ENCODE measurements around the gene NAV3.

Gene NAV3

DNA sequence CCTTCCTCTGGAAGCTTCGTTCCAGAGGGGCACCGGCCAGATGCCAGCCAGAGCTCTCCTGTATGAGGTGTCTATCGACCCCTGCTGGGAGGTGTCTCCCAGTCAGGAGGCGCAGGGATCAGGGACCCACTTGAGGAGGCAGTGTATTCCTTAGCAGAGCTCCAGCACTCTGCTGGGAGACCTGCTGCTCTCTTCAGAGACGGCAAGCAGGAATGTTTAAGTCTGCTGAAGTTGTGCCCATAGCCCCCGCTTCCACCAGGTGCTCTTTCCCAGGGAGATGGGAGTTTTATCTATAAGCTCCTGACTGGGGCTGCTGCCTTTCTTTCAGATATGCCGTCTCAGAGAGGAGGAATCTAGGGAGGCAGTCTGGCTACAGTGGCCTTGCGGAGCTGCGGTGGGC, 22.2 kb upstream of the NAV3 start:
- Histone ChIP-seq H3K27me3 (ENCODE audit: insufficient read depth, poor library complexity, severe bottlenecking) (no peaks in the 10 kb centered on the region), H3K27ac (replicated peaks) (no peak overlapping the region), H3K4me3 (replicated peaks; ENCODE audit: insufficient read depth, low read length) (no peak overlapping the region)
- no peak for DNase-seq (ENCODE audit: low read depth in 1 of 2, low spot score in 1 of 2)
- TF ChIP-seq, protein P1, sequence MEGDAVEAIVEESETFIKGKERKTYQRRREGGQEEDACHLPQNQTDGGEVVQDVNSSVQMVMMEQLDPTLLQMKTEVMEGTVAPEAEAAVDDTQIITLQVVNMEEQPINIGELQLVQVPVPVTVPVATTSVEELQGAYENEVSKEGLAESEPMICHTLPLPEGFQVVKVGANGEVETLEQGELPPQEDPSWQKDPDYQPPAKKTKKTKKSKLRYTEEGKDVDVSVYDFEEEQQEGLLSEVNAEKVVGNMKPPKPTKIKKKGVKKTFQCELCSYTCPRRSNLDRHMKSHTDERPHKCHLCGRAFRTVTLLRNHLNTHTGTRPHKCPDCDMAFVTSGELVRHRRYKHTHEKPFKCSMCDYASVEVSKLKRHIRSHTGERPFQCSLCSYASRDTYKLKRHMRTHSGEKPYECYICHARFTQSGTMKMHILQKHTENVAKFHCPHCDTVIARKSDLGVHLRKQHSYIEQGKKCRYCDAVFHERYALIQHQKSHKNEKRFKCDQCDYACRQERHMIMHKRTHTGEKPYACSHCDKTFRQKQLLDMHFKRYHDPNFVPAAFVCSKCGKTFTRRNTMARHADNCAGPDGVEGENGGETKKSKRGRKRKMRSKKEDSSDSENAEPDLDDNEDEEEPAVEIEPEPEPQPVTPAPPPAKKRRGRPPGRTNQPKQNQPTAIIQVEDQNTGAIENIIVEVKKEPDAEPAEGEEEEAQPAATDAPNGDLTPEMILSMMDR (IDR thresholded peaks at IDR 0.05; ENCODE audit: insufficient read depth, low read length) = no peak
- TF ChIP-seq GABPA (IDR thresholded peaks at IDR 0.05; ENCODE audit: low read depth) (no peak), SPI1 (IDR thresholded peaks at IDR 0.05; ENCODE audit: borderline replicate concordance, low read depth) (no peak), REST (IDR thresholded peaks at IDR 0.05; ENCODE audit: insufficient replicate concordance, low read depth) (no peak), POLR2AphosphoS5 (IDR thresholded peaks at IDR 0.05; ENCODE audit: low read depth) (no peak)

- TF ChIP-seq SPI1 (IDR thresholded peaks at IDR 0.05; ENCODE audit: borderline replicate concordance, low read depth) = no peak
- TF ChIP-seq, protein P1 (IDR thresholded peaks at IDR 0.05; ENCODE audit: insufficient read depth, low read length) = no peak
- DNase-seq (ENCODE audit: low read depth in 1 of 2, low spot score in 1 of 2) = no peak
- no peak overlapping the region for H3K27ac ChIP-seq (replicated peaks)
- no peak overlapping the region for H3K4me3 ChIP-seq (replicated peaks; ENCODE audit: insufficient read depth, low read length)
- H3K27me3 ChIP-seq (ENCODE audit: insufficient read depth, poor library complexity, severe bottlenecking) = no peaks in the 10 kb centered on the region
Measured at GRCh38 chr12:77813558-77813957, 17.1 kb upstream of the NAV3 start.

- no peak overlapping the region for H3K27ac ChIP-seq (replicated peaks)
- no peak overlapping the region for H3K4me3 ChIP-seq (replicated peaks; ENCODE audit: insufficient read depth, low read length)
- DNase-seq (ENCODE audit: low read depth in 1 of 2, low spot score in 1 of 2) = no peak
- H3K27me3 ChIP-seq (ENCODE audit: insufficient read depth, poor library complexity, severe bottlenecking) = no peaks in the 10 kb centered on the region
- TF ChIP-seq POLR2AphosphoS5 (IDR thresholded peaks at IDR 0.05; ENCODE audit: low read depth) = no peak
- no peak for TF ChIP-seq GABPA (IDR thresholded peaks at IDR 0.05; ENCODE audit: low read depth)
Measured at GRCh38 chr12:77814386-77814785, 16.3 kb upstream of the NAV3 start.

GRCh38 chr12:77816196-77816595, 14.5 kb upstream of the NAV3 start:
- Histone ChIP-seq H3K4me3 (replicated peaks; ENCODE audit: insufficient read depth, low read length) (no peak overlapping the region), H3K27me3 (ENCODE audit: insufficient read depth, poor library complexity, severe bottlenecking) (no peaks in the 10 kb centered on the region), H3K27ac (replicated peaks) (no peak overlapping the region)
- TF ChIP-seq GABPA (IDR thresholded peaks at IDR 0.05; ENCODE audit: low read depth) (no peak), SPI1 (IDR thresholded peaks at IDR 0.05; ENCODE audit: borderline replicate concordance, low read depth) (no peak), REST (IDR thresholded peaks at IDR 0.05; ENCODE audit: insufficient replicate concordance, low read depth) (no peak), POLR2AphosphoS5 (IDR thresholded peaks at IDR 0.05; ENCODE audit: low read depth) (no peak)
- TF ChIP-seq, protein P1 (IDR thresholded peaks at IDR 0.05; ENCODE audit: insufficient read depth, low read length) = no peak
- no peak for DNase-seq (ENCODE audit: low read depth in 1 of 2, low spot score in 1 of 2)

Data from HL-60 (cell line).